T-cell (primary cell): ENCODE results near the gene ZMYM2. TPM values are rescaled to one million over a fixed set of nuclear protein-coding genes. Genes with fewer than 3 reads are reported as not detected.
"Not testable (repeated sequence)": the region's sequence is repeated elsewhere in the genome, so short reads cannot be mapped to it uniquely, and the experiment has no call there.

ENCODE experiments used
- ATAC-seq, 4 experiments: fragments of 200-7000 bp in 3 of 4; fragments of 150-1000 bp in 1 of 4; cut with Tn5 transposase; replicated peaks in 1 of 4; 1 replicate in 3 of 4; 2 replicates in 1 of 4; pipeline ENCODE4 v1.10.0; 2021; ENCODE audit warnings: moderate library complexity in 3 of 4, mild to moderate bottlenecking in 2 of 4, moderate number of reproducible peaks in 1 of 4
- CTCF ChIA-PET, 2 donors: fragments of 300-600 bp; sonication (Branson Sonifier 250); formaldehyde crosslinking; loops; one replicate each; lab custom pipeline; 2022; ENCODE audit warnings: antibody characterized with exemption in 2 of 2; lab: Charles Lee
- POLR2A ChIA-PET, 2 donors: fragments of 300-600 bp; sonication (Branson Sonifier 250); formaldehyde crosslinking; loops; one replicate each; lab custom pipeline; 2022; ENCODE audit warnings: antibody characterized with exemption in 2 of 2; lab: Charles Lee
- DNase-seq, 35 experiments: peaks; one replicate each; pipeline versions ENCODE4 v3.0.0 to v3.0.0-alpha.2; 2013 to 2023
- H3K27ac ChIP-seq: one replicate; pipeline ENCODE4 v1.5.1; 2013; ENCODE audit warnings: low read length
- H3K27me3 ChIP-seq, 2 experiments: replicated peaks in 1 of 2; 1 replicate in 1 of 2; 2 replicates in 1 of 2; pipeline versions ENCODE4 v1.6.1 to v1.7.0; 2013; ENCODE audit warnings: low read length in 1 of 2, mixed read lengths in 1 of 2; ENCODE audit not compliant: control insufficient read depth in 2 of 2, insufficient read depth in 2 of 2; ENCODE audit errors: extremely low read depth in 1 of 2
- H3K36me3 ChIP-seq, 2 donors: 1 replicate in 1 of 2; 2 replicates in 1 of 2; pipeline versions ENCODE4 v1.6.1 to v1.7.0; 2013; ENCODE audit warnings: low read length in 1 of 2; ENCODE audit not compliant: control insufficient read depth in 2 of 2, insufficient read depth in 1 of 2; ENCODE audit errors: extremely low read depth in 1 of 2
- H3K4me1 ChIP-seq, 2 experiments: 1 replicate in 1 of 2; 2 replicates in 1 of 2; pipeline versions ENCODE4 v1.6.1 to v1.7.0; 2013; ENCODE audit warnings: low read length in 2 of 2, mixed read lengths in 1 of 2; ENCODE audit not compliant: insufficient read depth in 2 of 2, control insufficient read depth in 1 of 2; ENCODE audit errors: extremely low read depth in 1 of 2
- H3K4me3 ChIP-seq, 2 donors: 1 replicate in 1 of 2; 2 replicates in 1 of 2; pipeline versions ENCODE4 v1.5.1 to v1.7.0; 2013; ENCODE audit warnings: mild to moderate bottlenecking in 2 of 2, low read length in 1 of 2, moderate library complexity in 1 of 2; ENCODE audit not compliant: control insufficient read depth in 1 of 2; ENCODE audit errors: extremely low read depth in 1 of 2
- H3K9me3 ChIP-seq: 2 replicates; pipeline ENCODE4 v1.7.0; 2013
- H3K27ac Mint-ChIP-seq, 2 donors: one replicate each; pipeline ENCODE4 v1.8.0; 2020 to 2021; ENCODE audit warnings: mild to moderate bottlenecking in 2 of 2, mixed read lengths in 2 of 2
- H3K27me3 Mint-ChIP-seq, 2 donors: one replicate each; pipeline ENCODE4 v1.8.0; 2021 to 2022; ENCODE audit warnings: mixed read lengths in 2 of 2
- H3K36me3 Mint-ChIP-seq: one replicate; pipeline ENCODE4 v1.8.0; 2021; ENCODE audit warnings: mixed read lengths
- H3K4me1 Mint-ChIP-seq, 3 donors: one replicate each; pipeline ENCODE4 v1.8.0; 2020 to 2022; ENCODE audit warnings: mixed read lengths in 3 of 3, mild to moderate bottlenecking in 1 of 3
- H3K4me3 Mint-ChIP-seq, 3 donors: one replicate each; pipeline ENCODE4 v1.8.0; 2020 to 2022; ENCODE audit warnings: mild to moderate bottlenecking in 3 of 3, mixed read lengths in 3 of 3, moderate library complexity in 3 of 3
- H3K9me3 Mint-ChIP-seq, 3 donors: one replicate each; pipeline ENCODE4 v1.8.0; 2020 to 2022; ENCODE audit warnings: mixed read lengths in 3 of 3
- WGBS: methylation state at CpG from one replicate; pipeline ENCODE4 v1.1.5; 2013; ENCODE audit warnings: missing lambda C conversion rate; ENCODE audit not compliant: insufficient coverage; 5-methylcytosine and 5-hydroxymethylcytosine counted together
- total RNA-seq, 35 experiments: library from RNA in 6 of 35; stranded (reverse) in 6 of 35; fragments of 120-200 nt in 1 of 35; gene quantifications; one replicate each; pipeline versions ENCODE4 v1.2.1 to v1.2.4 and lab custom pipeline; 2013 to 2026

Gene ZMYM2
- total RNA-seq, 5 donors from 2014 or later (not counting 1 experiment from before 2014, with no cell fraction given): 63.6 to 123 (median 83.6) TPM

GRCh38 chr13:20028953-20029352 lies 70.4 kb downstream of the ZMYM2 start:
- no peak overlapping the region for H3K27ac ChIP-seq
- peaks cover 0 to 19% (median 6%) of the 10 kb centered on the region in 3 donors for H3K4me1 Mint-ChIP-seq
- DNase-seq (no peak), ATAC-seq (no peak)
- H3K9me3 Mint-ChIP-seq: no peaks in the 10 kb centered on the region
- H3K9me3 ChIP-seq: no peaks in the 10 kb centered on the region
- ChIA-PET POLR2A (no interaction called here), CTCF (interaction anchor here in 1 of 2 donors (0.6 kb wide), 1 partner anchor 78 kb away, joined by 3 read pairs; no protein-coding TSS in a partner anchor)
- H3K36me3 ChIP-seq: peaks cover 3 to 35% of the 10 kb centered on the region in 2 donors
- H3K4me3 Mint-ChIP-seq: no peak overlapping the region
- H3K27me3 Mint-ChIP-seq: no peaks in the 10 kb centered on the region
- WGBS: 100% methylated on average over 2 of the region's 4 CpGs
- H3K27me3 ChIP-seq: no peaks in the 10 kb centered on the region
- no peaks in the 10 kb centered on the region for H3K4me1 ChIP-seq
- peaks cover 42% of the 10 kb centered on the region for H3K36me3 Mint-ChIP-seq
- H3K27ac Mint-ChIP-seq: no peak overlapping the region
- H3K4me3 ChIP-seq: no peak overlapping the region

DNA sequence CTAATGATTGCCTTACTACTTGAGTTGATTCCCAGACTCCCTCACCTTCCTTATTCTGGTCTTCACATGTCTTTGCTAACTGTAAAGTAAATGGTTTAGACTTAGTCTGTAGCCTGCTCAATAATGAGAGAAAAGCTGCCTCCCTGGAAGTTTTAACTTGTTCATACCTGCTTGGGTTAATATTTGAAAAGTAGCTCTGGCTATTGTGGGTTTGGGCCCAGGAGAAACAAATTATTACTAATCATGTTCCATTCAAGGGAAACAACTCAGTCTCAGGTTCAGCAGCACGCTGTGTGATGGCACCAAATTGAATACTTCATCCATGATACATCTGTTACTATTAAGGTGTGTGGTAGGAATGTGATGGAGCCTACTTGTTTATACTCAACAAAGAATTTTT lies 75.0 kb downstream of the ZMYM2 start:
- Histone ChIP-seq H3K4me3 (no peak overlapping the region), H3K27ac (no peak overlapping the region), H3K27me3 (no peaks in the 10 kb centered on the region), H3K36me3 (peaks cover 0 to 44% of the 10 kb centered on the region in 2 donors), H3K9me3 (no peaks in the 10 kb centered on the region), H3K4me1 (no peaks in the 10 kb centered on the region)
- CTCF ChIA-PET: interaction anchor here in 1 of 2 donors (0.6 kb wide), 1 partner anchor 82 kb away, joined by 3 read pairs; no protein-coding TSS in a partner anchor
- ATAC-seq: no peak
- H3K4me3 Mint-ChIP-seq: no peak overlapping the region
- WGBS: no CpG with 5 or more reads among the region's 1 CpG
- H3K36me3 Mint-ChIP-seq: peaks cover 67% of the 10 kb centered on the region
- no peak overlapping the region for H3K27ac Mint-ChIP-seq
- no peak for DNase-seq
- peaks cover 12 to 28% (median 24%) of the 10 kb centered on the region in 3 donors for H3K4me1 Mint-ChIP-seq
- H3K9me3 Mint-ChIP-seq: peaks cover 0 to 4% (median 0%) of the 10 kb centered on the region in 3 donors
- POLR2A ChIA-PET: interaction anchor here in 1 of 2 donors (0.6 kb wide), 1 partner anchor 47 kb away, joined by 3 read pairs; no protein-coding TSS in a partner anchor
- H3K27me3 Mint-ChIP-seq: no peaks in the 10 kb centered on the region

- no peaks in the 10 kb centered on the region for H3K27me3 ChIP-seq
- Mint-ChIP-seq H3K36me3 (peaks cover 82% of the 10 kb centered on the region), H3K4me1 (peaks cover 25 to 41% (median 40%) of the 10 kb centered on the region in 3 donors), H3K9me3 (peaks cover 0 to 7% (median 0%) of the 10 kb centered on the region in 3 donors), H3K27ac (no peak overlapping the region), H3K4me3 (no peak overlapping the region), H3K27me3 (no peaks in the 10 kb centered on the region)
- H3K36me3 ChIP-seq: peaks cover 0 to 47% of the 10 kb centered on the region in 2 donors
- ChIA-PET CTCF (no interaction called here), POLR2A (interaction anchor here in 1 of 2 donors (0.7 kb wide), 1 partner anchor 1516 kb away, joined by 3 read pairs; no protein-coding TSS in a partner anchor)
- H3K4me1 ChIP-seq: no peaks in the 10 kb centered on the region
- no peaks in the 10 kb centered on the region for H3K9me3 ChIP-seq
- no peak for ATAC-seq
- H3K4me3 ChIP-seq: no peak overlapping the region
- DNase-seq: no peak
- no peak overlapping the region for H3K27ac ChIP-seq
- no CpG with 5 or more reads among the region's 4 CpGs for WGBS
Observed at GRCh38 chr13:20035130-20035529, 76.6 kb downstream of the ZMYM2 start.

DNA sequence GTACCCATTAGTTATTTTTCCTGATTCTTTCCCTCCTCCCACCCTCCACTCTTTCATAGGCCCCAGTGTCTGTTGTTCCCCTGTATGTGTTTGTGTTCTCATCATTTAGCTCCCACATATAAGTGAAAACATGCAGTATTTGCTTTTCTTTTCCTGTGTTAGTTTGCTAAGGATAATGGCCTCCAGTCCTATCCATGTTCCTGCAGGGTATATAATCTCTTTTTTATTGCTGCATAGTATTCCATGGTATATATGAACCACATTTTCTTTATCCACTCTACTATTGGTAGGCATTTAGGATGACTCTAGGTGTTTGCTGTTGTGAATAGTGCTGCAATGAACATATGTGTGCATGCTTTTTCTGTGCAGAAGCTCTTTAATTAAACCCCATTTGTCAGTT lies 79.4 kb downstream of the ZMYM2 start:
- Histone ChIP-seq H3K27me3 (no peaks in the 10 kb centered on the region), H3K4me1 (no peaks in the 10 kb centered on the region), H3K9me3 (no peaks in the 10 kb centered on the region), H3K4me3 (no peak overlapping the region), H3K36me3 (peaks cover 0 to 51% of the 10 kb centered on the region in 2 donors), H3K27ac (no peak overlapping the region)
- H3K27ac Mint-ChIP-seq: no peak overlapping the region
- H3K4me3 Mint-ChIP-seq: no peak overlapping the region
- H3K36me3 Mint-ChIP-seq: peaks cover 89% of the 10 kb centered on the region
- H3K4me1 Mint-ChIP-seq: peaks cover 48 to 64% (median 60%) of the 10 kb centered on the region in 3 donors
- no peaks in the 10 kb centered on the region for H3K27me3 Mint-ChIP-seq
- ChIA-PET CTCF (no interaction called here), POLR2A (interaction anchor here (0.5 to 0.7 kb wide), 2 partner anchors 25 to 26 kb away, joined by 3 to 4 read pairs; no protein-coding TSS in a partner anchor)
- H3K9me3 Mint-ChIP-seq: peaks cover 0 to 13% (median 0%) of the 10 kb centered on the region in 3 donors
- DNase-seq (no peak), ATAC-seq (no peak)

- peaks cover 0 to 13% (median 0%) of the 10 kb centered on the region in 3 donors for H3K9me3 Mint-ChIP-seq
- H3K27me3 Mint-ChIP-seq, ATAC-seq, H3K4me1 ChIP-seq, CTCF ChIA-PET, H3K4me3 Mint-ChIP-seq, POLR2A ChIA-PET, H3K27ac ChIP-seq, H3K27ac Mint-ChIP-seq, DNase-seq, H3K27me3 ChIP-seq, H3K4me3 ChIP-seq, H3K9me3 ChIP-seq: not testable (repeated sequence)
- H3K36me3 Mint-ChIP-seq: peaks cover 66% of the 10 kb centered on the region
- peaks cover 0 to 47% of the 10 kb centered on the region in 2 donors for H3K36me3 ChIP-seq
- WGBS: 100% methylated on average over 3 of the region's 4 CpGs
- H3K4me1 Mint-ChIP-seq: peaks cover 49 to 54% (median 51%) of the 10 kb centered on the region in 3 donors
Observed at GRCh38 chr13:20042603-20043002, 84.1 kb downstream of the ZMYM2 start.

DNA sequence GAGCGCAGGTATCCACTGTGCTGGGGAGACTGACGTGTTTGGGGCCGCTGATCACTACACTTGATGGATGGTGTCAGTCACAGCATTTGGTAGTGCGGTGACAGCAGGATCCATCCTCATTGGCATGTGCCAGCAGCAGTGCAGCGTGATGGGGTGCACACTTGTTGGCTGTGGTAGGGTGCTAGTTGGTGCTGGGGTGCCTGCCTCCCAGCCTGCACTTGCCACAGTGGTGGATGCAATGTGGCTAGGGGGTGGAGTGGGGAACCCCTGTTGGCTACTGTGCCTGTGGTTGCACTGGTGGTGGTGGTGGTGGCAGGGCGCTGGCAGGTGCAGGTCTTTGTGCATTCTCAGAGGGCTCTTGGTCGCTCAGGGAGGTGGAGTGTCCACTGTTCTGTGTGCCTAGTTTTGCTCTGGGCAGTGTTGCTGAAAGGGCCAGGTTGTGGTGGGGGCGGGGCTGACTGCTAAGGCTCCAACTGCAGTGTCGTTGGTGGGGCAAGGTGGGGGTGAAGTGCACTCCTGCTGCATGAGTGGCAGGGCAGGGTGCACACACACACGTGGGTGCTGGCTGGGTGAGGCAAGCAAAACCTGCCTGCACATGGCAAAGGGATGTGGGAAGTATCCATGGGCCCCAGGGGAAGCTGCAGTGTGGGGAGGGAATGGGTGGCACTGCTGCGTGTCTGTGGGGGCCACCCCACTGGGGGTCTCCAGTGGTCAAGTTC lies 84.8 kb downstream of the ZMYM2 start:
- peaks cover 49 to 52% (median 52%) of the 10 kb centered on the region in 3 donors for H3K4me1 Mint-ChIP-seq
- DNase-seq (no peak), ATAC-seq (no peak)
- Histone ChIP-seq H3K27ac (no peak overlapping the region), H3K9me3 (no peaks in the 10 kb centered on the region), H3K4me3 (no peak overlapping the region), H3K4me1 (peaks cover 0 to 7% of the 10 kb centered on the region in 2 experiments), H3K27me3 (no peaks in the 10 kb centered on the region), H3K36me3 (peaks cover 0 to 40% of the 10 kb centered on the region in 2 donors)
- POLR2A ChIA-PET: interaction anchor here in 1 of 2 donors (0.6 kb wide), 1 partner anchor 405 kb away, joined by 4 read pairs; no protein-coding TSS in a partner anchor
- H3K4me3 Mint-ChIP-seq: no peak overlapping the region
- CTCF ChIA-PET: no interaction called here
- no peak overlapping the region for H3K27ac Mint-ChIP-seq
- peaks cover 0 to 9% (median 0%) of the 10 kb centered on the region in 3 donors for H3K9me3 Mint-ChIP-seq
- 94% methylated on average over 11 of the region's 11 CpGs for WGBS
- H3K27me3 Mint-ChIP-seq: no peaks in the 10 kb centered on the region
- peaks cover 59% of the 10 kb centered on the region for H3K36me3 Mint-ChIP-seq
